KMS-11 (cell line): ENCODE data around the gene TMCC3.

Experiments used
- H2AFZ ChIP-seq: fragments of 200-600 bp; sonication (generic); 2 replicates; pipeline ENCODE4 v1.6.1; 2016; ENCODE audit warnings: antibody characterized with exemption, mixed run types, low read depth
- H3K27ac ChIP-seq: fragments of 200-600 bp; sonication (generic); 2 replicates; pipeline ENCODE4 v1.6.1; 2016; ENCODE audit warnings: mild to moderate bottlenecking, mixed run types
- H3K27me3 ChIP-seq: fragments of 200-600 bp; sonication (generic); 2 replicates; pipeline ENCODE4 v1.6.1; 2017; ENCODE audit warnings: mild to moderate bottlenecking, low read depth, mixed run types, moderate library complexity; ENCODE audit not compliant: insufficient read depth
- H3K36me3 ChIP-seq: fragments of 200-600 bp; sonication (generic); 2 replicates; pipeline ENCODE4 v1.6.1; 2017; ENCODE audit warnings: mild to moderate bottlenecking, mixed run types; ENCODE audit not compliant: insufficient read depth
- H3K4me1 ChIP-seq: fragments of 200-600 bp; sonication (generic); 2 replicates; pipeline ENCODE4 v1.6.1; 2016; ENCODE audit warnings: mild to moderate bottlenecking, low read depth, mixed run types; ENCODE audit not compliant: poor library complexity, severe bottlenecking
- H3K4me2 ChIP-seq: fragments of 200-600 bp; sonication (generic); 2 replicates; pipeline ENCODE4 v1.7.0; 2016; ENCODE audit warnings: mild to moderate bottlenecking, mixed run types
- H3K4me3 ChIP-seq: fragments of 200-600 bp; sonication (generic); IDR thresholded peaks from 2 replicates; pipeline ENCODE4 v1.6.1; 2017; ENCODE audit warnings: low read depth, low read length, mixed read lengths; ENCODE audit not compliant: insufficient read depth
- H3K79me2 ChIP-seq: fragments of 200-600 bp; sonication (generic); 2 replicates; pipeline ENCODE4 v1.6.1; 2016; ENCODE audit warnings: low read depth, mixed run types; ENCODE audit not compliant: insufficient read depth
- H3K9ac ChIP-seq: fragments of 200-600 bp; sonication (generic); 2 replicates; pipeline ENCODE4 v1.6.1; 2016; ENCODE audit warnings: mild to moderate bottlenecking, mixed run types
- H4K20me1 ChIP-seq: fragments of 200-600 bp; sonication (generic); 2 replicates; pipeline ENCODE4 v1.6.1; 2016; ENCODE audit warnings: mild to moderate bottlenecking, mixed run types; ENCODE audit not compliant: insufficient read depth
- CTCF ChIP-seq: fragments of 200-600 bp; sonication (generic); conservative IDR thresholded peaks from 2 replicates; pipeline ENCODE4 v1.6.1; 2017; ENCODE audit warnings: low read depth, mild to moderate bottlenecking, antibody characterized with exemption, low read length, moderate library complexity, mixed read lengths

TMCC3 gene

DNA sequence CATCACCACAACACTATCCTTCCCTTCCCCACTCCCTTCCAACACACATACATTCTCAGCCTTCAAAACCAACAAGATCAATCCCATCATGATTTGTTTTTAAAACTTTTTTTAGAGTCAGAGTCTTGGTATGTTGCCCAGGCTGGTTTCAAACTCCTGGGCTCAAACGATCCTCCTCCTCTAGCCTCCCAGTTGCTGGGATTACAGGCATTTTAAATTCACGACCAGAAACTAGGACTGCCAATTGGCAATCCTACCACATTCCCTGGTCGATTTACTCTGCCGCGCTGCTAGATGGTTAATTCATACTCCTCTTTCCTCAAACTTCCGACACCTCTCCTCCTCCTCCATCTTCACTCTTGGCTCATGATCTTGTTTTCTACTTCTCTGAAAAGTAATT, 37.5 kb upstream of the TMCC3 start:
- H3K36me3 ChIP-seq = no peaks in the 10 kb centered on the region
- no peak overlapping the region for H3K9ac ChIP-seq
- no peak overlapping the region for H2AFZ ChIP-seq
- no peak overlapping the region for H3K4me3 ChIP-seq
- H3K27me3 ChIP-seq = no peaks in the 10 kb centered on the region
- no peaks in the 10 kb centered on the region for H4K20me1 ChIP-seq
- TF ChIP-seq CTCF = no peak
- H3K4me2 ChIP-seq = no peak overlapping the region
- H3K79me2 ChIP-seq = no peaks in the 10 kb centered on the region
- no peak overlapping the region for H3K27ac ChIP-seq
- no peaks in the 10 kb centered on the region for H3K4me1 ChIP-seq

- no peak overlapping the region for H3K9ac ChIP-seq
- H3K4me2 ChIP-seq = no peak overlapping the region
- H3K4me1 ChIP-seq = no peaks in the 10 kb centered on the region
- no peak overlapping the region for H2AFZ ChIP-seq
- TF ChIP-seq CTCF = no peak
- no peak overlapping the region for H3K4me3 ChIP-seq
- H3K79me2 ChIP-seq = no peaks in the 10 kb centered on the region
- no peaks in the 10 kb centered on the region for H3K27me3 ChIP-seq
- H4K20me1 ChIP-seq = no peaks in the 10 kb centered on the region
- H3K27ac ChIP-seq = no peak overlapping the region
- no peaks in the 10 kb centered on the region for H3K36me3 ChIP-seq
Observed at GRCh38 chr12:94686834-94687628, 36.7 kb upstream of the TMCC3 start.

DNA sequence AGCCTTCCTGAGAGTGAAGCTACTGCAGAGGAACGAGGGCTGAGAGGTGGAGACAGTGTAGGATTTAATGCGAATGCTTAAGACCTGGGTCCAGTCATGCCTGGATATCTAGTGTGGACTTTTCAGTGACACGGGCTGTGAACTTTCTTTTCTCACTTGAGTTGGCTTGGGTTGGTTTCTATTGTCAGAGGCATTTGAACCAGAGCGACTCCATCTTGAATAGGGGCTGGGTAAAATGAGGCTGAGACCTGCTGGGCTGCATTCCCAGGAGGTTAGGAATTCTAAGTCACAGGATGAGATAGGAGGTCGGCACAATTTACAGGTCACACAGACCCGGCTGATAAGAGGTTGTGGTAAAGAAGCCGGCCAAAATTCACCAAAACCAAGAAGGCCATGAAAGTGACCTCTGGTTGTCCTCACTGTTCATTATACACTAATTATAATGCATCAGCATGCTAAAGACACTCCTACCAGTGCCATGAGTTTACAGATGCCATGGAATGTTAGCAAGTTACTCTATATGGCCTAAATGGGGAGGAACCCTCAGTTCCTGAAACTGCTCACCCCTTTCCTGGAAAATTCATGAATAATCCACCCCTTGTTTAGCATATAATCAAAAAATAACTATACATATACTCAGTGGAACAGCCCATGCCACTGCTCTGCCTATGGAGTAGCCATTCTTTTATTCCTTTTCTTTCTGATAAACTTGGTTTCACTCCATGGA, 34.2 kb upstream of the TMCC3 start:
- Histone ChIP-seq H3K4me2 (no peak overlapping the region), H3K4me1 (no peaks in the 10 kb centered on the region), H3K36me3 (no peaks in the 10 kb centered on the region)

DNA sequence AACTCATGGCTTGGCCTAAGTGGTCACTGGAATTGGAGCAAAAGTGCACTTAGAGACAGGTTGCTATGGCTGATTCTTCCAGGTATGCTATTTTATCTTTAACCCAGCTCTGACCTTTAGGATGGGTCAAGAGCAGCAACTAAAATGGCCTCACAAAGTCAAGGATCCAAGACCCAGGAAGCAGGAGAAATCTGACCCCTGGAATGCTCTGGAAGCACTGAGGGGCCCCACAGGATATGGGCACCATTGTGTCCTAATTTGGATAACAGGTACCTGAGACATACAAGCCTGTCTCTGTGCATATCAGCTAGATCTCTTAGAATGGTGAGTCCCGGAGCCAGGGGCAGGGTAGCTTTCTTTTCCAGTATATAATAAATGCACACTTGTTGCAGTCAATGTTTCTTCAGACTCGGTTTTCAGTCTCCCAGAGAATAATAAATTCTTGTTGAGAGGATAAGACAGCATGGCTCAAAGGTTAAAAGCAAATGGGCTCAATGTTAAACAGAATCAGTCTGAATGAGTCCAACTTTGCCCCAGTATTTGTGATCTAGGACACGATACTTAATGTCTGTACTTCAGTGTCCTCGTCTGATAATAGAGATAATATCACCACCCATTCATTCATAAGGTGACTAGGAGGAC, 29.3 kb upstream of the TMCC3 start:
- Histone ChIP-seq H3K4me2 (no peak overlapping the region), H3K36me3 (no peaks in the 10 kb centered on the region), H3K27me3 (no peaks in the 10 kb centered on the region), H3K27ac (no peak overlapping the region), H3K4me1 (peaks cover 14% of the 10 kb centered on the region), H3K4me3 (no peak overlapping the region), H4K20me1 (no peaks in the 10 kb centered on the region), H3K9ac (no peak overlapping the region), H2AFZ (no peak overlapping the region), H3K79me2 (no peaks in the 10 kb centered on the region)
- TF ChIP-seq CTCF = no peak

More for the DNA sequence above, 34.2 kb upstream of the TMCC3 start:
- no peak overlapping the region for H2AFZ ChIP-seq
- no peak overlapping the region for H3K27ac ChIP-seq
- H4K20me1 ChIP-seq = no peaks in the 10 kb centered on the region
- H3K79me2 ChIP-seq = no peaks in the 10 kb centered on the region
- H3K4me3 ChIP-seq = no peak overlapping the region
- no peak overlapping the region for H3K9ac ChIP-seq
- no peak for TF ChIP-seq CTCF
- H3K27me3 ChIP-seq = no peaks in the 10 kb centered on the region
